IPS-20b (cell line): ENCODE results near the gene AAK1.

ENCODE experiments used
- H3K27ac ChIP-seq: one replicate; pipeline ENCODE4 v1.5.1; 2013; ENCODE audit warnings: low read length
- H3K27me3 ChIP-seq: 2 replicates; pipeline ENCODE4 v1.6.1; 2013; ENCODE audit warnings: mild to moderate bottlenecking, low read length, inconsistent platforms; ENCODE audit not compliant: insufficient read depth
- H3K36me3 ChIP-seq: 2 replicates; pipeline ENCODE4 v1.6.1; 2013; ENCODE audit warnings: low read depth, mild to moderate bottlenecking, inconsistent platforms, low read length, moderate library complexity; ENCODE audit not compliant: insufficient read depth
- H3K4me1 ChIP-seq: 2 replicates; pipeline ENCODE4 v1.6.1; 2013; ENCODE audit warnings: mild to moderate bottlenecking, control low read depth, inconsistent platforms, low read length, moderate library complexity; ENCODE audit not compliant: insufficient read depth
- H3K4me3 ChIP-seq: 2 replicates; pipeline ENCODE4 v1.5.1; 2013; ENCODE audit warnings: mild to moderate bottlenecking, low read length, inconsistent platforms
- H3K9ac ChIP-seq: 2 replicates; pipeline ENCODE4 v1.6.1; 2013; ENCODE audit warnings: low read depth, mild to moderate bottlenecking, inconsistent platforms, low read length, moderate library complexity
- H3K9me3 ChIP-seq: 2 replicates; pipeline ENCODE4 v1.6.1; 2013; ENCODE audit warnings: mild to moderate bottlenecking, low read depth, low read length, inconsistent platforms; ENCODE audit not compliant: insufficient read depth

Gene AAK1

GRCh38 chr2:69495861-69496260 is 147.7 kb downstream of the AAK1 start:
- Histone ChIP-seq H3K36me3 (no peaks in the 10 kb centered on the region), H3K9ac (no peak overlapping the region), H3K27ac (no peak overlapping the region)

GRCh38 chr2:69495008-69495407 is 148.5 kb downstream of the AAK1 start:
- Histone ChIP-seq H3K27me3 (no peaks in the 10 kb centered on the region), H3K4me1 (no peaks in the 10 kb centered on the region; the same call in 1 of the 2 replicates), H3K9ac (no peak overlapping the region), H3K4me3 (no peak overlapping the region), H3K9me3 (no peaks in the 10 kb centered on the region), H3K27ac (no peak overlapping the region), H3K36me3 (no peaks in the 10 kb centered on the region)

More at GRCh38 chr2:69495861-69496260, 147.7 kb downstream of the AAK1 start:
- Histone ChIP-seq H3K27me3 (no peaks in the 10 kb centered on the region), H3K9me3 (no peaks in the 10 kb centered on the region), H3K4me3 (no peak overlapping the region), H3K4me1 (peaks cover 3% of the 10 kb centered on the region)

GRCh38 chr2:69494126-69494525 is 149.4 kb downstream of the AAK1 start:
- no peaks in the 10 kb centered on the region for H3K4me1 ChIP-seq
- no peak overlapping the region for H3K27ac ChIP-seq

GRCh38 chr2:69493268-69493667 is 150.3 kb downstream of the AAK1 start:
- no peaks in the 10 kb centered on the region for H3K4me1 ChIP-seq
- H3K27me3 ChIP-seq, result no peaks in the 10 kb centered on the region
- no peaks in the 10 kb centered on the region for H3K9me3 ChIP-seq
- H3K4me3 ChIP-seq, result no peak overlapping the region
- H3K27ac ChIP-seq, result no peak overlapping the region
- H3K36me3 ChIP-seq, result no peaks in the 10 kb centered on the region
- no peak overlapping the region for H3K9ac ChIP-seq

More at GRCh38 chr2:69494126-69494525, 149.4 kb downstream of the AAK1 start:
- Histone ChIP-seq H3K36me3 (no peaks in the 10 kb centered on the region), H3K9me3 (no peaks in the 10 kb centered on the region), H3K27me3 (no peaks in the 10 kb centered on the region), H3K9ac (no peak overlapping the region), H3K4me3 (no peak overlapping the region)

- no peak overlapping the region for H3K27ac ChIP-seq
- no peak overlapping the region for H3K4me3 ChIP-seq
- H3K27me3 ChIP-seq, result no peaks in the 10 kb centered on the region
- no peaks in the 10 kb centered on the region for H3K36me3 ChIP-seq
- H3K9ac ChIP-seq, result no peak overlapping the region
- H3K9me3 ChIP-seq, result no peaks in the 10 kb centered on the region
- H3K4me1 ChIP-seq, result no peaks in the 10 kb centered on the region
Observed at GRCh38 chr2:69491864-69492263, 151.7 kb downstream of the AAK1 start.

GRCh38 chr2:69490486-69490885 is 153.1 kb downstream of the AAK1 start:
- Histone ChIP-seq H3K27ac (no peak overlapping the region), H3K4me1 (no peaks in the 10 kb centered on the region), H3K36me3 (no peaks in the 10 kb centered on the region), H3K9ac (no peak overlapping the region), H3K4me3 (no peak overlapping the region), H3K9me3 (no peaks in the 10 kb centered on the region), H3K27me3 (no peaks in the 10 kb centered on the region)

- H3K4me3 ChIP-seq, result no peak overlapping the region
- no peaks in the 10 kb centered on the region for H3K4me1 ChIP-seq
- no peaks in the 10 kb centered on the region for H3K36me3 ChIP-seq
- H3K27ac ChIP-seq, result no peak overlapping the region
- H3K9ac ChIP-seq, result no peak overlapping the region
- no peaks in the 10 kb centered on the region for H3K27me3 ChIP-seq
- H3K9me3 ChIP-seq, result no peaks in the 10 kb centered on the region
Observed at GRCh38 chr2:69489793-69490192, 153.7 kb downstream of the AAK1 start.

GRCh38 chr2:69483696-69484095 is 159.8 kb downstream of the AAK1 start:
- Histone ChIP-seq H3K9ac (no peak overlapping the region), H3K4me3 (no peak overlapping the region), H3K36me3 (no peaks in the 10 kb centered on the region), H3K9me3 (no peaks in the 10 kb centered on the region; the same call in 1 of the 2 replicates), H3K27me3 (no peaks in the 10 kb centered on the region), H3K4me1 (no peaks in the 10 kb centered on the region), H3K27ac (no peak overlapping the region)

GRCh38 chr2:69483024-69483423 is 160.5 kb downstream of the AAK1 start:
- no peaks in the 10 kb centered on the region for H3K27me3 ChIP-seq
- H3K27ac ChIP-seq, result no peak overlapping the region
- H3K4me1 ChIP-seq, result no peaks in the 10 kb centered on the region
- no peaks in the 10 kb centered on the region; the same call in 1 of the 2 replicates for H3K9me3 ChIP-seq
- no peak overlapping the region for H3K9ac ChIP-seq
- H3K4me3 ChIP-seq, result no peak overlapping the region
- no peaks in the 10 kb centered on the region for H3K36me3 ChIP-seq

- no peak overlapping the region for H3K9ac ChIP-seq
- no peaks in the 10 kb centered on the region for H3K36me3 ChIP-seq
- peaks cover 1% of the 10 kb centered on the region; the same call in 1 of the 2 replicates for H3K4me1 ChIP-seq
- H3K4me3 ChIP-seq, result no peak overlapping the region
- H3K9me3 ChIP-seq, result no peaks in the 10 kb centered on the region; the same call in 1 of the 2 replicates
- no peaks in the 10 kb centered on the region for H3K27me3 ChIP-seq
- no peak overlapping the region for H3K27ac ChIP-seq
Observed at GRCh38 chr2:69482471-69482870, 161.1 kb downstream of the AAK1 start.

GRCh38 chr2:69481421-69481820 is 162.1 kb downstream of the AAK1 start:
- Histone ChIP-seq H3K4me1 (peaks cover 4% of the 10 kb centered on the region; the same call in 1 of the 2 replicates), H3K9me3 (no peaks in the 10 kb centered on the region; the same call in 1 of the 2 replicates), H3K9ac (no peak overlapping the region), H3K4me3 (no peak overlapping the region), H3K36me3 (no peaks in the 10 kb centered on the region), H3K27ac (no peak overlapping the region), H3K27me3 (no peaks in the 10 kb centered on the region)

GRCh38 chr2:69477627-69478026 is 165.9 kb downstream of the AAK1 start:
- no peaks in the 10 kb centered on the region for H3K27me3 ChIP-seq
- H3K27ac ChIP-seq, result no peak overlapping the region
- H3K36me3 ChIP-seq, result no peaks in the 10 kb centered on the region
- H3K9ac ChIP-seq, result no peak overlapping the region
- no peaks in the 10 kb centered on the region; the same call in 1 of the 2 replicates for H3K9me3 ChIP-seq
- H3K4me3 ChIP-seq, result no peak overlapping the region
- peaks cover 4% of the 10 kb centered on the region; the same call in 1 of the 2 replicates for H3K4me1 ChIP-seq
